ENCODE measurements around the gene NFYC.

Gene NFYC

DNA sequence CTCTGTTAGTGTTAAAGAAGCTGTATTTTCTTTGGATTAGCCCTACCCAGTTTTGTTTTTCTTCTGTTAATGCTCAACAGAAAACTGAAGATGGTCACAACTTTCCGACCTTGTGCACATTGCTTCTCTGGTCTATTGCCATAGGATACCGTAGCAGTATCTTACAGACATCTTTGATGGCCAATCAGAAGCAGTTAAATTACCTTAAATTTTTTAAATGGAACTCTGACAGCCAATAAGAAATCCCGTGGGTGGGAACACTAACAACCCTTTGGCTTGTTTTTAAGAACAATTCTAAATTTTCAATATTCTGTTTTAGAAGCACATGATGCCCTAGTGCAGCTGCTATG lies 17.2 kb downstream of the NFYC start:
- Histone ChIP-seq H3K4me1 (ENCODE audit: low read depth, poor library complexity, severe bottlenecking) (peaks cover 29% of the 10 kb centered on the region), H3K79me2 (ENCODE audit: insufficient read depth, low read depth) (peaks cover 72% of the 10 kb centered on the region), H3K36me3 (ENCODE audit: insufficient read depth) (no peaks in the 10 kb centered on the region), H4K20me1 (ENCODE audit: insufficient read depth) (no peaks in the 10 kb centered on the region), H3K9ac (no peak overlapping the region), H3K4me3 (IDR thresholded peaks at IDR 0.05; ENCODE audit: insufficient read depth, low read depth, low read length) (no peak overlapping the region), H3K27ac (no peak overlapping the region), H3K27me3 (ENCODE audit: insufficient read depth, low read depth) (no peaks in the 10 kb centered on the region), H2AFZ (ENCODE audit: low read depth) (no peak overlapping the region), H3K4me2 (no peak overlapping the region)
- TF ChIP-seq, protein P1, sequence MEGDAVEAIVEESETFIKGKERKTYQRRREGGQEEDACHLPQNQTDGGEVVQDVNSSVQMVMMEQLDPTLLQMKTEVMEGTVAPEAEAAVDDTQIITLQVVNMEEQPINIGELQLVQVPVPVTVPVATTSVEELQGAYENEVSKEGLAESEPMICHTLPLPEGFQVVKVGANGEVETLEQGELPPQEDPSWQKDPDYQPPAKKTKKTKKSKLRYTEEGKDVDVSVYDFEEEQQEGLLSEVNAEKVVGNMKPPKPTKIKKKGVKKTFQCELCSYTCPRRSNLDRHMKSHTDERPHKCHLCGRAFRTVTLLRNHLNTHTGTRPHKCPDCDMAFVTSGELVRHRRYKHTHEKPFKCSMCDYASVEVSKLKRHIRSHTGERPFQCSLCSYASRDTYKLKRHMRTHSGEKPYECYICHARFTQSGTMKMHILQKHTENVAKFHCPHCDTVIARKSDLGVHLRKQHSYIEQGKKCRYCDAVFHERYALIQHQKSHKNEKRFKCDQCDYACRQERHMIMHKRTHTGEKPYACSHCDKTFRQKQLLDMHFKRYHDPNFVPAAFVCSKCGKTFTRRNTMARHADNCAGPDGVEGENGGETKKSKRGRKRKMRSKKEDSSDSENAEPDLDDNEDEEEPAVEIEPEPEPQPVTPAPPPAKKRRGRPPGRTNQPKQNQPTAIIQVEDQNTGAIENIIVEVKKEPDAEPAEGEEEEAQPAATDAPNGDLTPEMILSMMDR (conservative IDR thresholded peaks at IDR 0.05; ENCODE audit: low read depth, low read length), result no peak

DNA sequence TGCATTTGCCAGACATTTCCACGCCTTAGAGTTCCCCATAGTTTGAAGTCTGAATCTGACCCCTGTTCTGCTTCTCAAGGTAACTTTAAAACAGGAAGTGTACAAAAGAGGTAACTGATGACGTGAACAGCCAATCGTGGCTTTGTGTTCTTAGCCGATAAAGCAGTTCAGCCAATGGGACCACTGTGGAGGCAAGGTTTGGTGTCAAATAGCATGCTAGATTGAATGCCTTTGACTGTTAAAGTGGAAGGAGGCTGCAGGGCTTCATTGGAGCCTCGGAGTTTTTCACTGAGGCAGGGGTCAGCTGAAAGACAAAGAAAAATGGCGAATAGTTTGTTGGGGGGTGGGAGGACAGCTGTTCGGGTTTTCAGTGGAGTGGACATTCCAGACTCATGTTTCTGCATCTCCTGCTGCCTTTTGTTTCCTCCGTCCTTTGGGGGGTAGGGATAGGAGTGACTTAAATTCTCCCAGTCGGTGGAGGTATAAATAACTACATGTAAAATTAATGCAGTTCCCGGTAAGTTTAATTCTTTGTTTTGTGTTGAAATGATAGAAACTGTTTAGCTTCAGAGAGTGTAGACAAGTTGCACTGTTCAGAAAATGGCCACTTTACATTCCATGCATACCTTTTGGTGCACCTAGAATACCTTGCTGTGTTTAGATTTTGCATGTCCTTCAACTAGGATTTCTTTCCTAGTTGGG lies 17.7 kb downstream of the NFYC start:
- Histone ChIP-seq H3K9ac (no peak overlapping the region), H2AFZ (ENCODE audit: low read depth) (no peak overlapping the region), H3K36me3 (ENCODE audit: insufficient read depth) (no peaks in the 10 kb centered on the region), H3K4me1 (ENCODE audit: low read depth, poor library complexity, severe bottlenecking) (peaks cover 29% of the 10 kb centered on the region), H3K4me2 (no peak overlapping the region), H4K20me1 (ENCODE audit: insufficient read depth) (no peaks in the 10 kb centered on the region), H3K27me3 (ENCODE audit: insufficient read depth, low read depth) (no peaks in the 10 kb centered on the region), H3K27ac (no peak overlapping the region), H3K4me3 (IDR thresholded peaks at IDR 0.05; ENCODE audit: insufficient read depth, low read depth, low read length) (no peak overlapping the region), H3K79me2 (ENCODE audit: insufficient read depth, low read depth) (peaks cover 66% of the 10 kb centered on the region)
- TF ChIP-seq, protein P1 (conservative IDR thresholded peaks at IDR 0.05; ENCODE audit: low read depth, low read length), result no peak

DNA sequence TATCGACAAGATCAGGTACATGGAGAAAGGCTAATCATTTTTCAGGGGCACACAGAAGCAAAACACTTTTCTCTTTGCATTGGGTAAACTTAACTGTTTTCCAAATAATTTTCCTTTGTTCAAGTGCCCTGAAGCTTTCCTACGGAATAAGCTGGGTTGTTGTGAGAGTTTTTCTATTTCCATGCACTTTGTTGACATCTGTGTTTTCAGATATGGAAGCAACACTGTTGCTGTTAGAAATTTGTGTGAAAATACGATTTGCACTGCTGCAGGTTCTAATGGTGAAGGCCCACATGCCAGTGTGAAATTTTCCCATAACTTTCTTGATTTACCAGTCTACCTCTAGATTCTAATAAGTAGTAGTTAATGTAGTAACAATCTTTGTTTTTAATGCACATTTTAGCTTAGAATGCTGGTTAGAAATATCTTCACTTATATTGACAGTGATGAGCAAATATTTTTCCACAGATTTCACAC lies 18.3 kb downstream of the NFYC start:
- H3K36me3 ChIP-seq (ENCODE audit: insufficient read depth), result no peaks in the 10 kb centered on the region
- H4K20me1 ChIP-seq (ENCODE audit: insufficient read depth), result no peaks in the 10 kb centered on the region
- H3K4me2 ChIP-seq, result no peak overlapping the region
- H3K79me2 ChIP-seq (ENCODE audit: insufficient read depth, low read depth), result peaks cover 61% of the 10 kb centered on the region
- no peak overlapping the region for H3K27ac ChIP-seq
- no peak overlapping the region for H3K4me3 ChIP-seq (IDR thresholded peaks at IDR 0.05; ENCODE audit: insufficient read depth, low read depth, low read length)
- TF ChIP-seq, protein P1 (conservative IDR thresholded peaks at IDR 0.05; ENCODE audit: low read depth, low read length), result no peak
- H2AFZ ChIP-seq (ENCODE audit: low read depth), result no peak overlapping the region
- H3K4me1 ChIP-seq (ENCODE audit: low read depth, poor library complexity, severe bottlenecking), result peaks cover 29% of the 10 kb centered on the region
- H3K27me3 ChIP-seq (ENCODE audit: insufficient read depth, low read depth), result no peaks in the 10 kb centered on the region
- no peak overlapping the region for H3K9ac ChIP-seq

DNA sequence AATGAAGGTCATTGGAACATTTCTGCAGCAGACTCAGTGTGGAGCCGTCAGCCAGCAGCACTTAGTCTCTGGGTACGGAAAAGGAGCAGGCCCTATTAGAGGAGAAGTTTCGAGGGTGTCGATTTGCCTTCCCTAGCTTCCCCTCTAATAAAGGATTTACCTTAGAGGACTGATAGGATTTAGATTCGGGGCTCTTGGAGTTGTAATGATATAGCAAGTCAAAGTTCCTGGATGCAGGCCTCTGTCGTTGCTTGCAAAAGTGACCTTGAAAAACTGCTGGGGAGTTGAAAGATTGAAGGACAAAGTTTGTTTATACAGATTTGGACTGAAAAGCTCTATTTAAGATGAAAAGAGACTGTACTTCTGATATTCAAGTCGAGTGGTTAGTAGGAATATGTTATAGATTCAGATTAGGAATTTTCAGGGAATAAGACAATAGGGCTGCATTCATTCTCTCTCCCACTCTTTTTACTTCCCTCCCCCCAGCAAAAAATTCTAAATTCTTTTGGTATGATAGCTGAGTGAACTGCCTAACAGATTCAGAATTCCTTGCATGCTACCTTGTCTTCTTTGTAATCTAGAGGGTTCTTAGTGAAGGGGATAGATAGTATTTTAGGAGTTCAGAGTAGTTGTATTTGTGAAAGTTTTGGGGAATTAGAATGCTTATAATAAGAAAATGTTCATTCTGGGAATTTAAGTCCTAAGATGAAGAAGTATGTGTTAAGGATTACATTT lies 19.2 kb downstream of the NFYC start:
- Histone ChIP-seq H4K20me1 (ENCODE audit: insufficient read depth) (no peaks in the 10 kb centered on the region), H3K27ac (peak overlapping the region; percentile 3; the same call in 1 of the 2 replicates), H3K36me3 (ENCODE audit: insufficient read depth) (no peaks in the 10 kb centered on the region), H3K79me2 (ENCODE audit: insufficient read depth, low read depth) (peaks cover 54% of the 10 kb centered on the region), H3K4me3 (IDR thresholded peaks at IDR 0.05; ENCODE audit: insufficient read depth, low read depth, low read length) (no peak overlapping the region), H3K4me2 (peak overlapping the region; percentile 37), H3K27me3 (ENCODE audit: insufficient read depth, low read depth) (no peaks in the 10 kb centered on the region), H2AFZ (ENCODE audit: low read depth) (no peak overlapping the region), H3K9ac (no peak overlapping the region), H3K4me1 (ENCODE audit: low read depth, poor library complexity, severe bottlenecking) (peaks cover 29% of the 10 kb centered on the region)
- TF ChIP-seq, protein P1 (conservative IDR thresholded peaks at IDR 0.05; ENCODE audit: low read depth, low read length), result no peak

Data from KMS-11 (cell line).